BE2C (cell line): Measurements from ENCODE around the gene RAD54L.
A peak's percentile ranks its signal among the peaks of the same experiment; 100 is the strongest.
"Not testable (repeated sequence)": the region's sequence is repeated elsewhere in the genome, so short reads cannot be mapped to it uniquely, and the experiment has no call there.

ENCODE experiments used
- DNase-seq: peaks from one replicate; pipeline ENCODE4 v3.0.0-alpha.2; 2020
- H3K27me3 ChIP-seq: fragments of 250-450 bp; sonication (Bioruptor Pico); 2 replicates; pipeline ENCODE4 v1.5.1; 2020; ENCODE audit warnings: mild to moderate bottlenecking
- H3K36me3 ChIP-seq: fragments of 250-450 bp; sonication (Bioruptor Pico); 2 replicates; pipeline ENCODE4 v1.5.1; 2020; ENCODE audit warnings: mild to moderate bottlenecking
- H3K4me1 ChIP-seq: fragments of 250-450 bp; sonication (Bioruptor Pico); 2 replicates; pipeline ENCODE4 v1.5.1; 2020
- H3K4me3 ChIP-seq: 2 replicates; pipeline ENCODE4 v1.5.1; 2011; ENCODE audit warnings: low read depth, low read length
- H3K9me3 ChIP-seq: fragments of 250-450 bp; sonication (Bioruptor Pico); 2 replicates; pipeline ENCODE4 v1.5.1; 2020
- CTCF ChIP-seq: IDR thresholded peaks from 2 replicates; pipeline ENCODE4 v1.5.1; 2012; ENCODE audit warnings: mild to moderate bottlenecking, low read depth, low read length

RAD54L gene

GRCh38 chr1:46224966-46225365, 22.6 kb upstream of the RAD54L start:
- no peaks in the 10 kb centered on the region for H3K4me1 ChIP-seq

GRCh38 chr1:46231231-46231630, 16.3 kb upstream of the RAD54L start:
- not testable (repeated sequence) for H3K9me3 ChIP-seq, H3K27me3 ChIP-seq, H3K4me1 ChIP-seq, DNase-seq, H3K36me3 ChIP-seq, H3K4me3 ChIP-seq

More at GRCh38 chr1:46224966-46225365, 22.6 kb upstream of the RAD54L start:
- no peak overlapping the region for H3K4me3 ChIP-seq
- DNase-seq = no peak
- no peaks in the 10 kb centered on the region for H3K9me3 ChIP-seq
- H3K36me3 ChIP-seq = no peaks in the 10 kb centered on the region
- no peak for TF ChIP-seq CTCF
- no peaks in the 10 kb centered on the region for H3K27me3 ChIP-seq

GRCh38 chr1:46236882-46237281, 10.7 kb upstream of the RAD54L start:
- Histone ChIP-seq H3K36me3 (no peaks in the 10 kb centered on the region), H3K4me3 (no peak overlapping the region), H3K27me3 (no peaks in the 10 kb centered on the region), H3K9me3 (no peaks in the 10 kb centered on the region), H3K4me1 (no peaks in the 10 kb centered on the region)
- no peak for TF ChIP-seq CTCF
- no peak for DNase-seq

GRCh38 chr1:46238865-46239264, 8.7 kb upstream of the RAD54L start:
- not testable (repeated sequence) for H3K9me3 ChIP-seq, H3K27me3 ChIP-seq, H3K4me1 ChIP-seq, H3K4me3 ChIP-seq, H3K36me3 ChIP-seq, DNase-seq

- H3K9me3 ChIP-seq, DNase-seq, H3K27me3 ChIP-seq, H3K36me3 ChIP-seq, H3K4me3 ChIP-seq, H3K4me1 ChIP-seq: not testable (repeated sequence)
Measured at GRCh38 chr1:46241733-46242132, 5.8 kb upstream of the RAD54L start.

GRCh38 chr1:46242918-46243317, 4.6 kb upstream of the RAD54L start:
- Histone ChIP-seq H3K27me3 (no peaks in the 10 kb centered on the region), H3K36me3 (no peaks in the 10 kb centered on the region), H3K4me3 (no peak overlapping the region), H3K9me3 (no peaks in the 10 kb centered on the region), H3K4me1 (no peaks in the 10 kb centered on the region)
- TF ChIP-seq CTCF = no peak
- no peak for DNase-seq

- H3K4me1 ChIP-seq, DNase-seq, H3K36me3 ChIP-seq, H3K9me3 ChIP-seq, H3K27me3 ChIP-seq, H3K4me3 ChIP-seq: not testable (repeated sequence)
Measured at GRCh38 chr1:46243831-46244230, 3.7 kb upstream of the RAD54L start.

- no peaks in the 10 kb centered on the region for H3K4me1 ChIP-seq
- H3K9me3 ChIP-seq = no peaks in the 10 kb centered on the region
- no peak for DNase-seq
- no peaks in the 10 kb centered on the region for H3K36me3 ChIP-seq
- no peaks in the 10 kb centered on the region for H3K27me3 ChIP-seq
- no peak overlapping the region for H3K4me3 ChIP-seq
- TF ChIP-seq CTCF = 0 out of 2 replicates have a peak, but pooled peaks have one; percentile 15
Measured at GRCh38 chr1:46244656-46245371, 2.7 kb upstream of the RAD54L start.

GRCh38 chr1:46246136-46246535, 1.4 kb upstream of the RAD54L start:
- H3K27me3 ChIP-seq, H3K4me3 ChIP-seq, DNase-seq, H3K36me3 ChIP-seq, H3K4me1 ChIP-seq, H3K9me3 ChIP-seq: not testable (repeated sequence)
